ENCODE results near the gene MDM4.
"Not testable (repeated sequence)": the region's sequence is repeated elsewhere in the genome, so short reads cannot be mapped to it uniquely, and the experiment has no call there.

The MDM4 gene

DNA sequence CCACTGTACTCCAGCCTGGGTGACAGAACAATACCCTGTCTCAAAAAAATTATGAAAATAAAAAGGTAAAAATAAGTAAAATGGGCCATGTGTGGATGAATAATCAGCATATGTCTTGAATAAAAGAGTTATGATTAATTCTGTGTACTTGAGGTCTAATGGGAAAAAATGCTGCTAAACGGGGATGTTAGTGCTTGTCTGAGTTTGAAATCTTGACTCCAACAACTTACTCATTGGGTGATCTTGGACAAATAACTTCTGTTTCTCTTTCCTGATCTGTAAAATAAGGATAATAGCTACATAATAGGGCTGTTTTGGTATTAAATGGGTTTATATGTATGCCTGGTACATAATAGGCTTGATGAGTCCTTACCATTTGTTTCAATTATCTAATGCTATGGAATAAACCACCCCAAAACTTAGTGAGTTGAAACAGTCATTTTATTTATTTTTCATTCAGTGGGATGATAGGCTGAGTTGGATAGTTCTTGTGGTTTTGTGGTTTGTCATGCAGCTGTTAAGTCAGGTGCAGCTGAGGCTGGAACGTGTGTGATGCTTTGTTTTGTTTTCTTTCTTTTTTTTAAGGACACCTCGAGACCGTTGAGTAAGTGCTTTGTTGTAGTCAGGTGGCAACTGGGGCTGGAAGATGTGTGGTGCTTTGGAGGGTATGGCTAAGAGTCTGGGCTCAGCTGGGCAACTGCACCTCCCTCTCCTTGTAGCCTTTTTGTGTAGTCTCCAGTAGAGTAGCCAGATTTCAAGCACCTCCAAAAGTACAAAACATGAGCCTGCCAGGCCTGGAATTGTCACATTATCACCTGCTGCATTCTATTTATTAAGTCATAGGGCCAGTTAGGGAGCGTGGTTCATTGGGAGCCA is 4.9 kb downstream of the MDM4 start:
- peak; percentile 57 for DNase-seq

DNA sequence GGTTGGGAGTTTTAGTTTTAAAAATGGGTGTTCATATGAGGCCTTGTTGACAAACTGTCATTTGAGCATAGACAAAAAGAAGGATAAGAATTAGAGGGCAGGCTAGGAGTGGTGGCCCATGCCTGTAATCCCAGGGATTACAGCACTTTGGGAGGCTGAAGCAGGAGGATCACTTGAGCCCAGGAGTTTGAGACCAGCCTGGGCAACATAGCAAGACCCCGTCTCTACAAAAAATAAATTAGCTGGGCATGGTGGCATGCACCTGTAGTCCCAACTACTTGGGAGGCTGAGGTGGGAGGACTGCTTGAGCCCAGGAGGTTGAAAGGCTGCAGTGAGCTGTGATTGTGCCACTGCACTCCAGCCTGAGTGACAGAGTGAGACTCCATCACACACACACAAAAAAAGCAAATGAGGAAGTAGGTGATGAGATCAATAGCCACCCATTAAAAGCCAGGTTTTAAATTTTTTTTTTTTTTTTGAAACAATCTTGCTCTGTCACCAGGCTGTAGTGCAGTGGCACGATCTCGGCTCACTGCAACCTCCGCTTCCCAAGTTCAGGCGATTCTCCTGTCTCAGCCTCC is 5.8 kb downstream of the MDM4 start:
- not testable (repeated sequence) for DNase-seq

DNA sequence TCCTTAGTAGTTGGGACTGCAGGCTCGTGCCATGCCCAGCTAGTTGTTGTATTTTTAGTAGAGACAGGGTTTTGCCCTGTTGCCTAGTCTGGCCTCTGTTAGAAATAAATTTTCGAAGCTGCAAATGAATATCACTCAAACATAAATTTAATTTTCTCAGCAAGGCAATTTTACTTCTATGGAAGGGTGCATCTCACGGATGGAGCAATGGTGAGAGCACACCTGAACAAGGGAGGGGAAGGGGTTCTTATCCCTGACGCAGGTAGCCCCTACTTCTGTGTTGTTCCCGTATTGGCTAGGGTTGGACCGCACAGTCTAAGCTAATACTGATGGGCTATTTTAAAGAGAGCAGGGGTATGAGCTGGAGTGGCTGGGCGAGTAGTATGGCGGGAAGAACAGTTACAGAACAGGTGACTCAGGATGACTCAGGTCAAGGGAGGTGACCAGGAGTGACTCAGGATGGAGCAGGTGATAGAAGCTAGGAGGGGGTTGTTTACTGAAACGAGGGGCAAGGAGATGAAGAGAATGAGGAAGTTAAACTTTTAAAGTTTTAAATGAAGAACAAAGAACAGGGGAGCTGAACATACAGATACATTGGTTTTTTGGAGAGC is 7.5 kb downstream of the MDM4 start:
- no peak for DNase-seq

DNA sequence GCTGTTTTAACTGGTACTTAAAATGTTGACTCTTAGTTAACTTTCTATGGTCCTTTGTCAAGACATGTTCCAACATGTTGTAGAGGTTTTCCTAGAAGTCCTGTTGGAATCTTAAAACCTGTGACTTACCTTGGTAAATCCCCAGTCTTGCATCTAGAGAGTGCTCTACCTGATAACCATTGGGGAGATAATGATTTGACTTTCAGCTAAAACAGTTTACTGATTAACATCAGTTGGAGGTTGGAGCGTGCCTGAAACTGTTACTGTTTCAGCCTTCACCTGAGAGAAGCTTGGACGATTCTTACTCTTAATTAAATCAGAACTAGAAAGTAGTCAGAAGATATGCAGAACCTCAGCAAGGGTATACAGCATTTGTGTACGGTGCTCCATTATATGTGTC is 8.8 kb downstream of the MDM4 start:
- DNase-seq, result no peak

DNA sequence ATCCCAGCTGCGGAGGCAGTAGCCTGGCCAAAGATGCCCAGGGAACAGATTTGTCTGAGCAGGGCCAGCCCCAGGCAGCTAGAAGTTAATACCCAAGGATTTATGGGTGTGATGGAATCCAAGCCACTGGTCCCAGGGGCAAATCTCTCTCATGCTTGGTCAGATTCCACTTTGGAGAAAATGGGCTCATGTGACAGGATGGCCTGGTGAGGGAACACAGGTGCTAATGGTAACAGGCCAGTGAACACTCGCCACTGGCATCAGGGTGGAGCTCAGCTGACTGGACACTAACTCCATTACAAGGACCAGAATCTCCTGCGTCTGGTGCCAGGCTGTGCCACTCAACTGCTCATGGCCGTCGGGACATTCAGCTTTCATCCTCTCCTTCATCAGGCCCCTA is 12.0 kb downstream of the MDM4 start:
- no peak for DNase-seq

DNA sequence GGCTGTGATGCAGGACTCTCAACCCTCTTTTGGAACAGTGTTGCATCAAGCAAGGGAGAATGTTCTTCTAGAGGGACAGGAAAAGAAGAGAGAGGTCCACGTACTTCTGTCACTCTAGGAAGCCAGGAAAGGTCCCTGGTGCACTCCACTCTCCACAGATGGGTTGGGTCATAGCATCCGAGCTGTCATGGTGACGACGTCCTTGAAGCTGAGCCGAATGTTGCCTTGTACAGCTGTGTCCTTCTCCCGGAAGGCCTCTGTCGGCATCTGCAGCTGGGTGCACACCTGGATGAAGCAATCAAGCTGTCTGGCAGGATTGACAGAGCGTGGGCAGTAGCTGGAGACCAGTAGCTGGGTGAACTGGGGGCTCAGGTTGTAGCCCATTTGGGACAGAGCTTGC is 12.5 kb downstream of the MDM4 start:
- no peak for DNase-seq

DNA sequence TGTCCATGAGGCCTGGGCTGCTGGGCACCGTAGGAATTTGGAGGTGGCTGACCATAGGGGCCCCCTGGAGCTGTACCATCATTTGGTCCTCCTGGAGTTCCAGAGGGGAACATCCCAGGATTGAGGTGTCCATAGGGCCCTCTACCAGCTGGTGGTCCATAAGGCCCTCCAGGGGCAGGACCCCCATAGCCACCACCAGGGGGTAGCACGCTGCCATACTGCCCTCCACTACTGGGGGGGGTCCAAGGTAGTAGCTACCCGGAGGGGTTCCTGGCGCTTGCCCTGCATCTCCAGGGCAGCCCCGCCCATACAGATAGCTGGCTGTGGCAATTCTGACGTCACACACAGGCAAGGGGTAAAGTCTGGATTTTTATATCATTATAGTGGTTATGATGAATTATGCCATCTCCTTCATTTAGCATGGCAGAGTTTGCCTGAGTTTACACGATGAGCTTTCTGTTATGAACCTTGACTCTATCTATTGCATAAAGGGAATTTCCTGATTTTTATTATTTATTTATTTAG is 13.2 kb downstream of the MDM4 start:
- no peak for DNase-seq

DNA sequence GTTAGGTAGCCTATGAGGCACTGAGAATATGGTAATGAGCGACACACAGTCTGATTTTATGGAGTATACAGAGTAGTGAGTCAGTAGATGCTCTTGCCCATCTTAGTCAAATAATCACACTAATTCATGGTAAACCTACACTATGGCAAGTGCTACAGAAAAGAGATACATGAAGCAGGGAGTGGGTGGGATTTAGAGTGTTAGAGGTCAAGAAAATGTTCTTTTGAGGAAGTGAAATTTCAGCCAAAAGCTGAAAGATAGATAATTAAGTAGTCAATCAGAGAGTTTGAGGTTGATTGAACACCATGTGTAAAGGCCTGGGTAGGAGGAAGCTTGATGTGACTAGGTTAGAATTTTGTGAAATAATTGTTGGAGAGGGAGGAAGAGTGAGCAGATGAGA is 14.7 kb downstream of the MDM4 start:
- DNase-seq, result no peak

DNA sequence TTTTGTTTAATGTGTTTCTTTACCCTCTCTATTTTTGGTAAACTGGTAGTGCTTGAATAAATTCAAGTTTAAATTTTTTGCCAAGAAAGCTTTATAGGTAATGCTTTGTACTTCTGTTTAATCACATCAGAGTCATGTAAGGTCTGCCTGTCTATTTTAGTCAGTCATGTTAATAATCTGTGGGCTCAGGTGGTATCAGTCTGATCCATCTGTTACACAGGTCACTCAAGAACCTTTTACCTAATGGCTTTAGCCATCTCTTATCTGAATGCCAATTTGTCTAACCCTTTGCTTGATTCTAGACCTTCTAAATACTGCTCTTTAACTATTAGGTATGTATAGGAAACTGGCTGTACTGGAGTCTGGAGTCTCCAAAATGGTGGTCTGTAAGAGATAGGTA is 16.6 kb downstream of the MDM4 start:
- no peak for DNase-seq

DNA sequence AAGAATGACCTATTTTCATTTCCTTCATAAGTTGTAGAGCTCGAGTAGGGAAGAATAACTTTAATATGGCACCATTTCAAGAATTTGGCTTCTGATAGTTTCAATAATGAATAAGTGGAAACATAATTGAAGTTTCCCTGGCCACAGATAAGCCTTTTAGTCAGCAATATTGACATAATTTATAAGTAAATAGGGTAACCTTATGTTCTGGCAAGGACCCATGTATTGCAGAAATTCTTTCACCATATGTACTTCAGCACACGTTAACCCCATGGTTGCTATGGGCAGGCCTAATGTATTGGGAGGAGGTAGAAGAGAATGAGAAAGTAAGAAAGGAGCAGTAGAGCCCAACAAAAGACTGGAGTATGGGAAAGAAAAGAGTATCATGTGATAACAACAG is 25.4 kb downstream of the MDM4 start:
- no peak for DNase-seq

DNA sequence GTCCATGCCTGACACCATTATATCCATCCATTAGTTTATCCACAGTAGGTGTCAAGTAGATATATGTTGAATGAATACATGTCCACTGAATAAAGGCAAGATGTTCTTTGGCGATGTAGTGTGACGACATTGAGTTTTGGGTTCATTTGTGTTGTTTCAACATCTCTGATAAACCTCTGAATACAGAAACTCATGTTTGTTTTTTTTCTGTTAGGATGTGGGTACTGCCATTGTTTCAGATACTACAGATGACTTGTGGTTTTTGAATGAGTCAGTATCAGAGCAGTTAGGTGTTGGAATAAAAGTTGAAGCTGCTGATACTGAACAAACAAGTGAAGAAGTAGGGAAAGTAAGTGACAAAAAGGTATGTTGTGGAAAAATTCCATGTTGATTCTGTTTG is 28.1 kb downstream of the MDM4 start:
- DNase-seq, result no peak

DNA sequence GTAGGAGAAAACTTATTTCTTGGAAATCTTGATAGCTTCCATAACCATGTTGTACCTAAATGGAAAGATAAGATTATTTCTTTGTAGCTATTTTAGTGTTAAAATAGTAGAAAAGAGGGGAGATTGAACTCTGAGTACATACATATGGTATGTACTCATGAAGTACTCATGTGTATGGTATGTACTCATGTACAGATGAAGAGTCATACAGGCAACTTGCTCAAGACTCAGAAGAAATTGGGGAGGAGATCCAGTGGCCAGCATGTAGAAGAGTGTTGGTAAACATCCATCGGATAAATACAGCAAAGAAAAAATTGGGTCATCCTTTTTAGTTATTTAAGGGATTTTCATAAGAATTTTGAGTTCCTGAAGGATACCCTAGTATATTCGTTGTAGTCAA is 29.0 kb downstream of the MDM4 start:
- DNase-seq, result no peak

DNA sequence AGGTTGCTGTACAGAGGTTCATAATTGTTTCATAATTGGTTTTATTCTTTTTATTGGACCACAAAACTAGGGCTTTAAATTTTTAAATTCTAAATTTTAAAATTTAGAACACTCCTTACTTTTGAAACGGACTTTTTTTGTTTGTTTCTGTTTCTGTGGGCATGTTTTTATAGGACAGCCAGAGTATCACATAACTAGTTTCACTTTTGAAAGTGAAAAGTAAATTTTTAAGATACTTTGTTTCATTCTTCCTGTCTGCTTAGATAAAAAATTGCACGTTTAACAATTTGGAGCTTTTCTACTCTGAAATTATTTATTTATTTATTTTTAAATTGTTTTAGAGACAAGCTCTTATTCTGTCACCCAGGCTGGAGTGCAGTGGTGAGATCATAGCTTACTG is 29.7 kb downstream of the MDM4 start:
- DNase-seq, result no peak

DNA sequence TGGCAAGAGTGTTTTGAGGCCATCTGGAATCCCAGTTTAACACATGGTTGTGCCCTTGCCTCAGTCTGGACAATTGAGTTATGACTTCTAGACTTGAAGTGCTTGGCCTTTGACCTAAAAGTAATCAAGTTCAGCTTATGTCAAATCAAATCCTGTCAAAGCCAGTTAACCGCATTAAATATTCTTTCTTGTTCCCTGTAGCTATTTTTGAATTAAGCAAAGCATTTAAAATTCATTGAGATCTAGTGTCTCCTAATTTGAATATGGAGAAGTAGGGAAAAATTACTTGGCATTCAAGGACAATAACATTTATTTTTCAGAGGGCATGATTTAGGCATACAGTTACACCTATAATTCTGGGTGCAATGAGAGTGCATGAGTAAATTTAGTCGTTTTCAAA is 32.1 kb downstream of the MDM4 start:
- DNase-seq, result no peak

DNA sequence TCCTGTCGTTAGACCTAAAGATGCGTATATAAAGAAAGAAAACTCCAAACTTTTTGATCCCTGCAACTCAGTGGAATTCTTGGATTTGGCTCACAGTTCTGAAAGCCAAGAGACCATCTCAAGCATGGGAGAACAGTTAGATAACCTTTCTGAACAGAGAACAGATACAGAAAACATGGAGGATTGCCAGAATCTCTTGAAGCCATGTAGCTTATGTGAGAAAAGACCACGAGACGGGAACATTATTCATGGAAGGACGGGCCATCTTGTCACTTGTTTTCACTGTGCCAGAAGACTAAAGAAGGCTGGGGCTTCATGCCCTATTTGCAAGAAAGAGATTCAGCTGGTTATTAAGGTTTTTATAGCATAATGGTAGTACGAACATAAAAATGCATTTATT is 33.1 kb downstream of the MDM4 start:
- no peak for DNase-seq

DNA sequence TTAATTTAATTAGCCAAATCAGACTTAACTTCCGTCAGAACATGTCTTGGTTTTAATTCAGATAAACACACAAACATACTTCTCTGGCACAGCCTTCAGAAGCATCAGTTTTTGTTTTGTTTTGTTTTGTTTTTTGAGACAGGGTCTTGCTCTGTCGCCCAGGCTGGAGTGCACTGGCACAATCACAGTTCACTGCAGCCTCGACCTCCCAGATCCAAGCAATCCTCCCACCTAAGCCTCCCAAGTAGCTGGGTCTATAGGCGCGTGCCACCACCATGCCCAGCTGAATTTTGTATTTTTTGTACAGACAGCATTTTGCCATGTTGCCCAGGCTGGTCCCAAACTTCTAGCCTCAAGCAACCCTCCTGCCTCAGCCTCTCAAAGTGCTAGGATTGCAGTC is 34.7 kb downstream of the MDM4 start:
- DNase-seq, result no peak

DNA sequence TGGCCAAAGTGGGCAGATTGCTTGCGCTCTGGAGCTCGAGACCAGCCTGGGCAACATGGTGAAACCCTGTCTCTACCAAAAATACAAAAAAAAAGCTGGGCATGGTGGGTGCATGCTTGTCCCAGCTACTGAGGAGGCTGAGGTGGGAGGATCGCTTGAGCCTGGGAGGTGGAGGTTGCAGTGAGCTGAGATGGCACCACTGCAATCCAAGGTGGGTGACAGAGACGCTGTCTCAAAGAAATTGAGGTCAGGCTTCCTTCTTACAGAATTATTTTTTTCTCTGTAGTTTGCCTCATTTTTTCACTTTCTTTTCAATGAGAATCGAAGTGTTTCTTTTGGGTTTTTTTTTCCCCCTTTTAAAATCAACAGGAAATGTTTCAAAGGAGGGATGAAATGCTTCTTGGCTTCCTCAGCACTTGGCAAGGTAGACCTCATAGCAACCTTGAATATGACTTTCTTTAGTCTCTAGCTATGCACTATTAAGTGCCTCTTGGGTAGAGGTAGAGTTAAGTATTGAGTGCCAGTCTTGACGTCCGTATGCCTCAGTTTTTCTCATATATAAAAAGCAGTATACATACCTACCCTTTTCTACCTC is 40.3 kb downstream of the MDM4 start:
- DNase-seq, result no peak

DNA sequence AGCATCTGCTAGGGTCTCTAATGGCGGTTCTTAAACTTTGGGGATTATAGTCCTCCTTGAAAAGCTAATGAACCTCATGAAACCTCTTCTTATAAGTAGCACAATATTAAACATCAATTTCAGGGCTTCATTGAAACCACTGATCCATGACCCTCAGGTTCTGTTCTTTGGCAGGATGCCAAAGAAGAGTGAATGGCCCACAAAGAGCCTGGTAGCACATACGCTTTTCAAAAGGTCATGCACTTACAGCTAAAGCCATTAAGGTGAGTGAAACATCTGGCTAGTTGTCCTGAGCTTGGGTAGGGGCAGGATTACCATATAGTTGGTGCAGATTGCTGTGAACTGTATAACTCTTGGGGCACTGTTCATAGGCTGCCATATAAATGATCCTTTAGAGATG is 42.3 kb downstream of the MDM4 start:
- DNase-seq, result no peak

DNA sequence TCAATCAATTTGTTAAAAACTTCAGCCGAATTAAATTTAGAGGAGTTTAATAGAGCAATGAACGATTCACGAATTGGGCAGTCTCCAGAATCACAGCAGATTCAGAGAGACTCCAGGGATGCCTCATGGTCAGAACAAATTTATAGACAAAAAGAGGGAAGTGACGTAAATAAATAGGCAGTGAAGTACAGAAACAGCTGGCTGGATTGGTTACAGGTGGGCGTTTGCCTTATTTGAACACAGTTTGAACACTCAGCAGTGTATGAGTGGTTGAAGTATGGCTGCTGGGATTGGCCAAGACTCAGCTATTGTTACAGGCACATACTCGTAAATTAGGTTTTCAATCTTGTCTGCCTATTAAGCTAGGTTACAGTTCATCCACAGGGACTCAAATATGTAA is 43.8 kb downstream of the MDM4 start:
- DNase-seq, result not testable (repeated sequence)

DNA sequence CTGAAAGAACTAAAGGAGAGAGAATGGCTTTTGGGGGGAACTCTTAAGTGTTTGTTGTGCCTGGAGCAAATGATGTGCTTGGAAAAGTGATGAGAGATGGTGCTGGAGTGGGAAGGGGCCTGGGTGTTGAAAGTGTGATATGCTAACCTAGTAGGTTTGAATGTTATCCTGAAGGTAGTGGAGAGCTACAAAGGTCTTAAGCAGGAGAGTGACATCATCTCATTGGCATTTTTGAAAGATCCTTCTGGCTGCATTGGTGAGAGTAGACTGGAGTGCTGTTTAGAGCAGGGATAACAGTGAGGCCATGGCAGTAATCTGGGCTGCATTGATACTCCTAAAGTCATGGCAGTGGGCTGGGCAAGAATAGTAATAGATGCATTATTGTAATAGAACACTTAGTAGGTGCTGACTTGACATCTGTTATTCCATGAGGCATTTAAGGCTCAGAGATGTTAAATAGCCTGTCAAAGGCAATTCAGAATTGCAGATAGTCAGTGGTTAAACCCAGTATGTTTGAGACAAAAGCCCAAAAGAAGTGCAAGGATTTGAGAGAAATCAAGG is 44.5 kb downstream of the MDM4 start:
- DNase-seq, result no peak

DNA sequence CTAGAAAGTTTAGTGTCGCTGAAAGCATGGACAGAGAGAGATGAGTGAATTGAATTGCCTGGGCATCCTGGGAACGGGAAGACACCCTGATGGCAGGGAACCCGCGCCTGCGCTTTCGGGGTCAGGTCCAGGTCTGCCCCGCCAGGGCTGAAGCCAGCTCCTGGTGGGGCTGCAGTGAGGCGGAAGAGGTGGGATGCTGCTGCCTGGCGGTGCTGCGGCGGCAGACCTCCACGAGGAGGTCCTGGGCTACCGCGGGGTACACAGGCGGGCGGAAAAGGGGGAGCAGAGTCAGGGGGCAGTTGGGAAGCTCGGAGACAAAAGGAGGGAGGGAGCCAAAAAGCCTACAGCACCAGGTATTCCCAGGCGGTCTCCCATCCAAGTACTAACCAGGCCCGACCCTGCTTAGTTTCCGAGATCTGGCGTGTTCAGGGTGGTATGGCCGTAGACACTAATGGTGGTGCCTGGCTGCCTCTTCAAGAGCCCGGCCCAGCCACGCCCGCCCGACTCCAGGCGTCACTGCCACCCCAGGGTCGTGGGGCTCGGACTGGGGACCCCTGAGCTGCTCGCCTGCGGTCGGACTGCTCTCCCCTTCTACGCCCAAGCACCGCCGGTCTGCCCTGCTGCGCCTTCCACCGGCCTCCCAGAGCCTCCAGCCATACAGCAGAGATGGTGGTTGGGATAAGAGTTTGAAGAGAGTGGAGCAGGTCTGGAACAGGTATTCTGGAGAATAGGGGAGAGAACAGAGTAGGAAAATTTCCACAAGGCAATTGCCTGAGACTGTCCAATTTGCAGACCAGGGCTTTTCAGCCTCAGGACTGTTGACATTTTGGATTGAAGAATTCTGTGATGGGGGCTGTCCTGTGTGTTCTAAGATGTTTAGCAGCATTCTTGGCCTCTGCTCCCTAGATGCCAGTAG is 46.1 kb downstream of the MDM4 start:
- DNase-seq, result no peak

DNA sequence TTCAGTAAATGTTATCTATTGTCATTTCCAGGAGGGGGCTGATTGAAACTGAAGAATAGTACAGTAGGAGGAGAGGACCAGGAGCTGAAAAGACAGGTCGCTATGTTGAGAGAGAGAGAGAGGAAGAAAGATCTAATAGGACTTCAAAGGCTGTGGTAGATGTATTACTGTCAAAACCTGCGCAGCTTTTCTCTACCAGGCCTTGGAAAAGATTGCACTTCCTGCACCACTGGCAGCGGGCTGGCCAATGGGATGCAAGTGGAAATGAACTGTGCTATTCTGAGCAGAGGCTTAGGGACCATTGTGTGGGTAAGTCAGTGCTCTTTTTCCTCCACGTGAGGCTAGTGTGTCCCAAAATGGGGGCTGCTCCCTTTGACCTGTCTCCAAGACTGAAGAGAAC is 47.1 kb downstream of the MDM4 start:
- DNase-seq, result no peak
